HG02623 (cell line): ENCODE measurements around the gene TSGA10.
A peak's percentile ranks its signal among the peaks of the same experiment; 100 is the strongest.
"Not testable (repeated sequence)": the region's sequence is repeated elsewhere in the genome, so short reads cannot be mapped to it uniquely, and the experiment has no call there.

Experiments used
- ATAC-seq: cut with Tn5 transposase; IDR thresholded peaks from one replicate; pipeline ENCODE4 v1.9.1; 2021; ENCODE audit warnings: moderate library complexity; ENCODE audit not compliant: unreplicated experiment

Gene TSGA10

GRCh38 chr2:99153921-99154604 lies 679 bp downstream of the TSGA10 start:
- ATAC-seq = no peak

- no peak for ATAC-seq
Measured at GRCh38 chr2:99152199-99152895, 2.4 kb downstream of the TSGA10 start.

- ATAC-seq = no peak
Measured at GRCh38 chr2:99150706-99151105, 4.0 kb downstream of the TSGA10 start.

- peak; percentile 85 for ATAC-seq
Measured at GRCh38 chr2:99141110-99142108, 13.3 kb downstream of the TSGA10 start, which contains the start of gene C2orf15. Gene C2orf15, plus strand, starts transcription at chr2:99141707. Its CDS starts 8,852 bp downstream, at chr2:99150559.

- peak; percentile 18 for ATAC-seq
Measured at GRCh38 chr2:99140860-99141109, 14.0 kb downstream of the TSGA10 start.

- ATAC-seq = no peak
Measured at GRCh38 chr2:99140056-99140859, 14.5 kb downstream of the TSGA10 start.

GRCh38 chr2:99139003-99139402 lies 15.7 kb downstream of the TSGA10 start:
- no peak for ATAC-seq

GRCh38 chr2:99135044-99135556 lies 19.6 kb downstream of the TSGA10 start:
- not testable (repeated sequence) for ATAC-seq

GRCh38 chr2:99127981-99128380 lies 26.8 kb downstream of the TSGA10 start:
- no peak for ATAC-seq

- no peak for ATAC-seq
Measured at GRCh38 chr2:99112617-99113016, 42.1 kb downstream of the TSGA10 start.

GRCh38 chr2:99111945-99112344 lies 42.8 kb downstream of the TSGA10 start:
- no peak for ATAC-seq

GRCh38 chr2:99111236-99111635 lies 43.5 kb downstream of the TSGA10 start:
- no peak for ATAC-seq

- ATAC-seq = no peak
Measured at GRCh38 chr2:99106913-99107312, 47.8 kb downstream of the TSGA10 start.

- no peak for ATAC-seq
Measured at GRCh38 chr2:99104006-99104405, 50.7 kb downstream of the TSGA10 start.

- no peak for ATAC-seq
Measured at GRCh38 chr2:99101697-99102096, 53.0 kb downstream of the TSGA10 start.

GRCh38 chr2:99096728-99097127 lies 58.0 kb downstream of the TSGA10 start:
- no peak for ATAC-seq

GRCh38 chr2:99088017-99088416 lies 66.7 kb downstream of the TSGA10 start:
- peak; percentile 61 for ATAC-seq

- ATAC-seq = no peak
Measured at GRCh38 chr2:99086385-99086784, 68.4 kb downstream of the TSGA10 start.

GRCh38 chr2:99085421-99085820 lies 69.3 kb downstream of the TSGA10 start:
- no peak for ATAC-seq

- ATAC-seq = no peak
Measured at GRCh38 chr2:99084256-99084655, 70.5 kb downstream of the TSGA10 start.
